ENCODE measurements around the gene HLA-C. TPM values are rescaled to one million over a fixed set of nuclear protein-coding genes. Genes with fewer than 3 reads are reported as not detected.
"Not testable (repeated sequence)": the region's sequence is repeated elsewhere in the genome, so short reads cannot be mapped to it uniquely, and the experiment has no call there.

The HLA-C gene
- polyA plus RNA-seq, 6 donors from 2014 or later, result 882 to 1,808 (median 1,469) TPM

DNA sequence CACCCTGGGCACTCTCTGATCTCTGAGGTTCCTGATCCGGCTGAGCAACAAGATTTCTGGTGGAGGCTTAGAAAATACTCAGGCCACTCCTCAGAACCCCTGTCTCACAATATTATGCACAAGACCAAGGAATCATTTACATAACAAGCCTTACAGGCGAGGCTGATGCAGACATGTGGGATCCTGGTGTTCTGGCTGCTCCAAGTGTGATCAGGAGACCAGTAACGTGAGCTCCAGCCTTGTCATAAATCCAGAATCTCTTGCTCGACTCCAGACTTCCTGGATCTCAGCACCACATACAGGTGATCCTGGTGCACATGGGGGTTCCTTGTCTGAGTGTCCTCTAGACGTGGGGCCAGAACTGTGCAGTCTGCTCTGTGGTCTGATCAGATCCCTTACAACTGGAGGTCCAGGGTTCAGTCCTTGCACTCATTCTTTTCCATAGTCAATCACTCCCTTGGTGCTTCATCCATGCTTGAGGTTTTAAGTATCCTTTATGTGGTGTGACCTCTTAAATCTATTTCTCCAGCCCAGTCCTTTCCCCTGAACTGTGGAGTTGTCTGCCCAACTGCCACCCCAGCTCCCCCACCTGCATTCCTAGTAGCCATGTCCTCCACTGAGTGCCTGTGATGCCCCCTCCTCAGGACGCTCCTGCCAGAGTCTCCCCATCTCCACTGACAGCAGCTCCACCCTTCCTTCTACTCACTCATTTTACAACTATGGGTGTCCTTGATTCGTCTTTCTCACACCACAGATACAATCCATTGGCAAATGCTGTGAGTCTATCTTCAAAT is 5.1 kb downstream of the HLA-C start:
- Mint-ChIP-seq H3K9me3 (peaks cover 5 to 36% (median 23%) of the 10 kb centered on the region in 7 donors), H3K36me3 (peaks cover 27 to 31% of the 10 kb centered on the region in 2 donors), H3K4me1 (peaks cover 31 to 42% (median 41%) of the 10 kb centered on the region in 3 donors), H3K4me3 (peak overlapping the region in 3 of 8 donors; percentile 11 to 99 (median 26)), H3K27me3 (peaks cover 0 to 1% (median under 1%) of the 10 kb centered on the region in 3 donors), H3K27ac (peak overlapping the region in 3 of 6 donors; percentile 22 to 99 (median 78))
- DNase-seq (no peak), ATAC-seq (ENCODE audit: low read depth in 2 of 2) (no peak)

- peaks cover 31 to 36% of the 10 kb centered on the region in 2 donors for H3K36me3 Mint-ChIP-seq
- peaks cover 31 to 41% (median 39%) of the 10 kb centered on the region in 3 donors for H3K4me1 Mint-ChIP-seq
- peaks cover 0 to 6% (median 4%) of the 10 kb centered on the region in 3 donors for H3K27me3 Mint-ChIP-seq
- ATAC-seq (ENCODE audit: low read depth in 2 of 2) (no peak), DNase-seq (no peak)
- peak overlapping the region in 2 of 8 donors; percentile 12 to 99 for H3K4me3 Mint-ChIP-seq
- H3K9me3 Mint-ChIP-seq, result peaks cover 7 to 40% (median 27%) of the 10 kb centered on the region in 7 donors
- H3K27ac Mint-ChIP-seq, result peak overlapping the region in 3 of 6 donors; percentile 16 to 70 (median 47)
Observed at GRCh38 chr6:31265926-31266325, 6.0 kb downstream of the HLA-C start.

GRCh38 chr6:31263346-31263933 is 8.5 kb downstream of the HLA-C start:
- not testable (repeated sequence) for DNase-seq; ATAC-seq (ENCODE audit: low read depth in 2 of 2)
- peak overlapping the region in 3 of 6 donors; percentile 10 to 77 (median 49) for H3K27ac Mint-ChIP-seq
- H3K4me3 Mint-ChIP-seq, result peak overlapping the region in 1 of 8 donors; percentile 37
- peaks cover 8 to 14% (median 12%) of the 10 kb centered on the region in 3 donors for H3K27me3 Mint-ChIP-seq
- peaks cover 26 to 32% (median 28%) of the 10 kb centered on the region in 3 donors for H3K4me1 Mint-ChIP-seq
- H3K36me3 Mint-ChIP-seq, result peaks cover 25 to 36% of the 10 kb centered on the region in 2 donors
- peaks cover 7 to 52% (median 30%) of the 10 kb centered on the region in 7 donors for H3K9me3 Mint-ChIP-seq

DNA sequence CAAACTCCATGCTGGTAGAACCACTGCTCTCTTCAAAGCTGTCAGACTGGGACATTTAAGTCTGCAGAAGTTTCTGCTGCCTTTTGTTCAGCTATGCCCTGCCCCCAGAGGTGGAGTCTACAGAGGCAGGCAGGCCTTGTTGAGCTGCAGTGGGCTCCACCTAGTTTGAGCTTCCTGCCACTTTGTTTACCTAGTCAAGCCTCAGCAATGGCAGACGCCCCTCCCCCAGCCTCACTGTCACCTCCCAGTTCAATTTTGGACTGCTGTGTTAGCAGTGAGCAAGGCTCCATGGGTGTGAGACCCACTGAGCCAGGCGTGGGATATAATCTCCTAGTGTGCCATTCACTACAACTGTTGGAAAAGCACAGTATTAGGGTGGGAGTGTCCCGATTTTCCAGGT is 11.9 kb downstream of the HLA-C start:
- Mint-ChIP-seq H3K27ac (peak overlapping the region in 1 of 6 donors; percentile 72), H3K9me3 (peaks cover 9 to 49% (median 35%) of the 10 kb centered on the region in 7 donors), H3K4me1 (peaks cover 11% of the 10 kb centered on the region in 3 donors), H3K4me3 (peak overlapping the region in 4 of 8 donors; percentile 10 to 32 (median 21)), H3K36me3 (peaks cover 14 to 23% of the 10 kb centered on the region in 2 donors), H3K27me3 (peaks cover 15 to 26% (median 17%) of the 10 kb centered on the region in 3 donors)
- ATAC-seq (ENCODE audit: low read depth in 2 of 2); DNase-seq: not testable (repeated sequence)

- Mint-ChIP-seq H3K9me3 (peaks cover 0 to 23% (median 15%) of the 10 kb centered on the region in 7 donors), H3K27ac (no peak overlapping the region), H3K4me1 (no peaks in the 10 kb centered on the region), H3K36me3 (peaks cover 0 to 17% of the 10 kb centered on the region in 2 donors), H3K4me3 (no peak overlapping the region), H3K27me3 (peaks cover 18 to 40% (median 36%) of the 10 kb centered on the region in 3 donors)
- DNase-seq, result no peak
- no peak for ATAC-seq (ENCODE audit: low read depth in 2 of 2)
Observed at GRCh38 chr6:31252625-31253024, 19.3 kb downstream of the HLA-C start.

- Mint-ChIP-seq H3K27me3 (peaks cover 25 to 48% (median 43%) of the 10 kb centered on the region in 3 donors), H3K36me3 (peaks cover 0 to 29% of the 10 kb centered on the region in 2 donors), H3K9me3 (peaks cover 8 to 31% (median 24%) of the 10 kb centered on the region in 7 donors), H3K4me3 (no peak overlapping the region), H3K27ac (peak overlapping the region in 1 of 6 donors; percentile 35), H3K4me1 (no peaks in the 10 kb centered on the region)
- DNase-seq (no peak), ATAC-seq (ENCODE audit: low read depth in 2 of 2) (no peak)
Observed at GRCh38 chr6:31251261-31251660, 20.6 kb downstream of the HLA-C start.

- Mint-ChIP-seq H3K9me3 (peaks cover 8 to 32% (median 24%) of the 10 kb centered on the region in 7 donors), H3K27me3 (peaks cover 25 to 49% (median 46%) of the 10 kb centered on the region in 3 donors), H3K4me1 (no peaks in the 10 kb centered on the region), H3K36me3 (peaks cover 0 to 29% of the 10 kb centered on the region in 2 donors), H3K27ac (no peak overlapping the region), H3K4me3 (no peak overlapping the region)
- no peak for ATAC-seq (ENCODE audit: low read depth in 2 of 2)
- no peak for DNase-seq
Observed at GRCh38 chr6:31249184-31249583, 22.7 kb downstream of the HLA-C start.

- H3K36me3 Mint-ChIP-seq, result peaks cover 0 to 29% of the 10 kb centered on the region in 2 donors
- H3K27ac Mint-ChIP-seq, result no peak overlapping the region
- H3K27me3 Mint-ChIP-seq, result peaks cover 23 to 52% (median 46%) of the 10 kb centered on the region in 3 donors
- no peak overlapping the region for H3K4me3 Mint-ChIP-seq
- no peaks in the 10 kb centered on the region for H3K4me1 Mint-ChIP-seq
- DNase-seq, result no peak
- no peak for ATAC-seq (ENCODE audit: low read depth in 2 of 2)
- H3K9me3 Mint-ChIP-seq, result peaks cover 8 to 32% (median 24%) of the 10 kb centered on the region in 7 donors
Observed at GRCh38 chr6:31247813-31248212, 24.1 kb downstream of the HLA-C start.

GRCh38 chr6:31246051-31246521 is 25.8 kb downstream of the HLA-C start:
- Mint-ChIP-seq H3K4me3 (no peak overlapping the region), H3K36me3 (peaks cover 0 to 29% of the 10 kb centered on the region in 2 donors), H3K4me1 (no peaks in the 10 kb centered on the region), H3K27me3 (peaks cover 25 to 50% (median 45%) of the 10 kb centered on the region in 3 donors), H3K9me3 (peaks cover 8 to 32% (median 24%) of the 10 kb centered on the region in 7 donors), H3K27ac (no peak overlapping the region)
- DNase-seq, result no peak
- ATAC-seq (ENCODE audit: low read depth in 2 of 2), result no peak

DNA sequence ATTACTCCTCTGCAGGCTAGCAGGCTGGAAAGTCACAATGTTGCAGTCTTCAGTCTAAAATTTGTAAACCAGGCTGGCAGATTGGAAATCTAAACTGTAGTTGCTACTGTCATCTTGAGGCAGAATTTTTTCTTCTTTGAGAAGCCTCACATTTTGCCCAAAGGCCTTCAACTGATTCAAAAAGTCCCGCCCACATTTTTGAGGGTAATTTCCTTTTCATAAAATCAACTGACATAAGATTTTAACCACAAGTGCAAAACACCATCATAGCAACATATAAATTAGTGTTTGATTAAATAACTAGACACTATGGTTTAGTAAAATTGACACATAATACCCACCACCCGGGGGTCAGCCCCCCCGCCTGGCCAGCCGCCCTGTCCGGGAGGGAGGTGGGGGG is 28.4 kb downstream of the HLA-C start:
- H3K27ac Mint-ChIP-seq, result no peak overlapping the region
- no peak for ATAC-seq (ENCODE audit: low read depth in 2 of 2)
- DNase-seq, result no peak
- peaks cover 12 to 33% (median 28%) of the 10 kb centered on the region in 3 donors for H3K27me3 Mint-ChIP-seq
- H3K4me3 Mint-ChIP-seq, result no peak overlapping the region
- peaks cover 0 to 21% of the 10 kb centered on the region in 2 donors for H3K36me3 Mint-ChIP-seq
- no peaks in the 10 kb centered on the region for H3K4me1 Mint-ChIP-seq
- H3K9me3 Mint-ChIP-seq, result peaks cover 8 to 24% (median 18%) of the 10 kb centered on the region in 7 donors

DNA sequence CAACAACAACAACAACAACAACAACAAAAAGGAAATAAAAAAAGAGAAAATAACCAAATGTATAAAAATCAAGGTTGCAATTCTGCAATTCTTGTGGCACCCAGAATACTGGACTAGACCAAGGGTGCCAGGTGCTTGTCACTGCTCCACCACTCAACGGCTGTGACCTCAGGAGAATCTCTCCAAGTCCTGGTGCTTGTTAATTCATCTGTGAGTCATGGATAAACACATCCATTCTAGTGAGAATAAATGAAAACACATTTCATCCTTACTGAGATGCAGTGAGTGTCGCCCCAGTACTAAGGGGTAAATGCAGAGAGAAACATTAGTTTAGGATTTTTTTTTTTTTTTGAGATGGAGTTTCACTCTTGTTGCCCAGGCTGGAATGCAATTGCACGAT is 32.0 kb downstream of the HLA-C start:
- Mint-ChIP-seq H3K27me3 (peaks cover 9 to 10% (median 10%) of the 10 kb centered on the region in 3 donors), H3K36me3 (no peaks in the 10 kb centered on the region), H3K4me3 (no peak overlapping the region), H3K9me3 (no peaks in the 10 kb centered on the region), H3K4me1 (no peaks in the 10 kb centered on the region), H3K27ac (no peak overlapping the region)
- ATAC-seq (ENCODE audit: low read depth in 2 of 2), result no peak
- DNase-seq, result no peak

DNA sequence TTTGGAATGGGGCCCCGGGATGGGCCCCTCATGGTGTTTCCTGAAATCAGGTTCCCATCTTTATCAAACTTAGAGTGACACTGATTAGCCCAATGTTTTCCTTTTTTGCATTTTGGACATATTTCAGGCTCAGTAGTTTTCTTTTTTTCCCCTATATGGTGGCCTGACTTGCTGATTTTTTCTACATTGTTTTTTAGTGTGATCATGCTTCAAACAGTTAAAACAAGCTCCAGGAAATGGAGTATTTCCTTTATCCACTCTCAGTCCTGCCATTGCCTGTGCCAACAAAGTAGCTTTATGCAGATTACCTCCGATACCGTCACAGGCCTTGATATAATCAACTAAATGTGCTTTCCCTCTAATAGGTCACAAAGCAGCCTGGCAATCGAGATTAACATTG is 37.8 kb downstream of the HLA-C start:
- not testable (repeated sequence) for H3K4me1 Mint-ChIP-seq; H3K27ac Mint-ChIP-seq; ATAC-seq (ENCODE audit: low read depth in 2 of 2); DNase-seq; H3K36me3 Mint-ChIP-seq; H3K9me3 Mint-ChIP-seq; H3K4me3 Mint-ChIP-seq
- peaks cover 6 to 37% (median 19%) of the 10 kb centered on the region in 3 donors for H3K27me3 Mint-ChIP-seq

DNA sequence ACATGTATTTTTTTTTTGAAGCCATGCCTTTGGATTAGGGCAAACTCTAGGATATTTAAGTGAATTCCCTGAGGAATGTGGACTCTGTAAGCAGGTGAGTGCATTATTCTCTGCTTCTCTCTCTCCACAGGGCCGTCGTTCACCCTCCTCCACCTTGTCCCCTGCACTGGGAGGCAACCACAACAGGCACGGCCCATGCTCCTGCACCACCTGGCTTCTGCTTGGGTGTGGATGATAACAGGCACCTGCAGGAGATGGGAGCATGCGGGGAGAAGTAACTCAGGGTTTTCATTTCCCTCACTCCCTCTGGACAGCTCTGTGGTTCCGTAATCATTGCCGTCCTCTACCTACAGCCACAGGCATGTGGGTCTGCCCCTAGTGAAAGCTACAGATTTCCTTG is 43.4 kb downstream of the HLA-C start:
- Mint-ChIP-seq H3K27me3 (peaks cover 1 to 19% (median 13%) of the 10 kb centered on the region in 3 donors), H3K4me3 (no peak overlapping the region), H3K4me1 (peaks cover 0 to 6% (median 0%) of the 10 kb centered on the region in 3 donors), H3K9me3 (no peaks in the 10 kb centered on the region), H3K36me3 (no peaks in the 10 kb centered on the region), H3K27ac (peak overlapping the region in 1 of 6 donors; percentile 60)
- DNase-seq (no peak), ATAC-seq (ENCODE audit: low read depth in 2 of 2) (no peak)

Measured in naive B cell (primary cell).